Suppressor macrophage treated with lipopolysaccharide for 4 hours (primary cell): ENCODE results near the gene SGCG.
A peak's percentile ranks its signal among the peaks of the same experiment; 100 is the strongest.
"Not testable (repeated sequence)": the region's sequence is repeated elsewhere in the genome, so short reads cannot be mapped to it uniquely, and the experiment has no call there.

Experiments used
- DNase-seq: peaks from one replicate; pipeline ENCODE4 v3.0.0-alpha.2; 2020

The SGCG gene

GRCh38 chr13:23212671-23213070 is 31.9 kb downstream of the SGCG start:
- no peak for DNase-seq

DNA sequence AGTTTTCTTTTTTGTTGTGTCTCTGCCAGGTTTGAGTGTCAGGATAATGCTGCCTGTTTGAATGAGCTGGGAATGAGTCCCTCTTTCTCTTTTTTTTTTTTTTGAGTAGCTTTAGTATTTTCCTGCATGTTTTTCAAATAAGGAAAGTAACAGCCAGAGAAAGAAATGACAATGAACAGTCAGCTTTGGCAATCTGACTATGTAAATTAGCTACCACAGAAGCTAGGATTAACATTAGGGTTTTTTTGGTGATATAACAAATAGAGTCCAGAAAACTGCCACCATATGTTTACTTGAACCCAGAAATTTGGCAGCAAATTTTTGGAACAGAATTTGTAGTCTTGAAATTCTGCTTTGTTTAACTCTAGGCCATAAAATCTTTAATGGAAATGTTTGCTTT is 50.5 kb downstream of the SGCG start:
- no peak for DNase-seq

DNA sequence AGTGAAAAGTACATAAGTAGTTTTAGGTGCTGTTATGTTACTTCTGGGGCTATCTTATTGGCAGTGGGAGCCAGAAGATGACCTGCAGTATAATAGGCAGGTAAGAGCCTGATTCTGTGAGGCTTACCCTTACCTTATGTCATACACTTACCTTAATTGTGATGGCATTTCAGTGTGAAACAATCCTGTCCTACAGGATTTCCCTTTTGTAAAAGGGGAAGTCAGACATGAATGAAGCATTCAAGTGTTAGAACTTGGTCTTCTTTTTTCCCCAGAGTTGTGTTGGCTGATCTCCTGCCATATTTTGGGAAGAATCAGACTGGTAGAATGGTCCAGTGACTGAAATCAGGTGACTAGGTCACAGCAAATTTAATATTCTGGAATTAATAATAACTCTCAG is 55.2 kb downstream of the SGCG start:
- DNase-seq: no peak

DNA sequence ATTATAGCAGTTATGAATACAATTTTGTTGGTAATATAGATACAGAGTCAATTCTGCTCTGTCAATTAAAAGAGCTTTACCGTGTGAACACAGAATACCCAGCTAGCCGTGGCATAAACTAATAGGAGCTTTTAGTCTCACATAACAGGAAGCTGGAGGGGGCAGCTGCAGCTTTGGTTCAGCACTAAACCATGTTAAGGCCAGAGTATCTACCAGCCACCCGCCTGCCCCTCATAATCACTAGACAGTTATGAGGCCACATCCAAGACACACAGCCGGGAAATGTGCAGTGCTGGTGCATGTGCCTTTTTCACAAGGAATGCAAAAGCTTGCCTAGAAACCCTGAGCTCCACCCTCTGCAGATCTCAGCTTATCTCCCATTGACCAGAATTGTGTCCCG is 62.3 kb downstream of the SGCG start:
- DNase-seq: no peak

DNA sequence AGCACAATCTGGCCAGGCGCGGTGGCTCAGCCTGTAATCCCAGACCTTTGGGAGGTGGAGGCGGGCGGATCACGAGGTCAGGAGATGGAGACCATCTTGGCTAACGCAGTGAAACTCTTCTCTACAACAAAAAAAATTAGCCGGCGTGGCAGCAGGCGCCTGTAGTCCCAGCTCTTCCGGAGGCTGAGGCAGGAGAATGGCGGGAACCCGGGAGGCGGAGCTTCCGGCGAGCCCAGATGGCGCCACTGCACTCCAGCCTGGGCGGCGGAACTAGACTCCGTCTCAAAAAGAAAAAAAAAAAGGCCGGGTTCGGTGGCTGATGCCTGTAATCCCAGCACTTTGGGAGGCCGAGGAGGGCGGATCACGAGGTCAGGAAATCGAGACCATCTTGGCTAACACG is 67.6 kb downstream of the SGCG start:
- DNase-seq: not testable (repeated sequence)

GRCh38 chr13:23254506-23254905 is 73.7 kb downstream of the SGCG start:
- DNase-seq: no peak

DNA sequence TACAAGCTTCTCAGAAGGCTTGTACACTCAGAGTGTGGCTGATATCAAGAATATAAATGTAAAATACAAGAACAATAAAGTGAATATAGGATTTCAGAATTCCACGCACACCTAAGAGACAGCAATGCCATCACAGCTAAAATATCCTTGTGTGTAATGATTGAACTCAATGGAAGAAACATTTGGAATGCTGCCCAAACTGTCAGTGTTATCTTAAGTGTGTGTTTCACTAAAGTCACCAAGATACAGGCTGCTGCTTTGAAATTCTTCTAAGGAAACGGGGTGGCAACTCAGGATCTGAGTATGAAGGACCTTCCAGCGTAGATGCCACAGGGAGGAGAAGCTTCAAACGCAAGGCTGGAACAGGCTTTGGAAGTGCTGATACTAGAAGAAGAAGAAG is 86.8 kb downstream of the SGCG start:
- DNase-seq: no peak

DNA sequence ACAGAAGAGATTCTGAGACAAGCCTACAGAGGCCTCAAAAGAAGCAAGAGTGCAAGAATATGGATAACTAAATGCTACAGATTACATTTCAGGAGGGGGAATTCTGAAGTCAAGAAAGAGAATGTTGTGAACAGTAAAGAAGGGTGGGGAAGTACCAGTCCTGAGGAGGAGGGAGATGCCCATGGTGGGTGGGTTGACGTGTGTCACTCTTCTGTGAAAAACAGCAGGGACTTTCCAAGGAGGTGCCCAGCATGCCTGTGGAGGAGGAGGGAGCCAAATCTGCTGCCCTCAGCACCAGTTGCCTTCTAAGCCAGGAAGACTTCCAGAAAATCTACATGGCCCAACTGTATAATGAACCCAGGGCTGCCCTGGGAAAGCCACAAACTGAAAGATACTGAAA is 87.7 kb downstream of the SGCG start:
- DNase-seq: peak; percentile 14

GRCh38 chr13:23271331-23271730 is 90.6 kb downstream of the SGCG start:
- no peak for DNase-seq

GRCh38 chr13:23273498-23273897 is 92.7 kb downstream of the SGCG start:
- no peak for DNase-seq

GRCh38 chr13:23279321-23279720 is 98.5 kb downstream of the SGCG start:
- DNase-seq: no peak

GRCh38 chr13:23288564-23288963 is 107.8 kb downstream of the SGCG start:
- DNase-seq: no peak

- DNase-seq: no peak
Measured at GRCh38 chr13:23288995-23289394, 108.2 kb downstream of the SGCG start.

- DNase-seq: no peak
Measured at GRCh38 chr13:23289917-23290357, 109.2 kb downstream of the SGCG start.

DNA sequence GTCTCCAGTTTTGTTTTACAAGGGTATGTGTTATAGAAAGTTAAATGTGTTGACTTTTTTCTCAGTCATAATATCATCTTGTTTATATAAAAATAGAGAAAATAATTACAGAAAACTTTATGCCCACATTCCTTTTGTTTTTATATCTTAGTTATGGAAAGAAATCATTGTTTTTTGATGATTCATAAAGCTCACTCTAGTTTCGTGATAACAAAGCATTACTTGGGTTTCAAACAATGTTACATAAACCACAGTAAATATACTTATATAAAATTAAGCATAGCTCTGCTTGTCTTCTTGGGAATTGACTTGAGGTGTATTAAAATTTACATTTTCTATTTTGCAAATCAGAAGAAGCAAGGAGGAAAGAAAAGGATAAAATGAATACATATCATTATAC is 111.8 kb downstream of the SGCG start:
- no peak for DNase-seq

DNA sequence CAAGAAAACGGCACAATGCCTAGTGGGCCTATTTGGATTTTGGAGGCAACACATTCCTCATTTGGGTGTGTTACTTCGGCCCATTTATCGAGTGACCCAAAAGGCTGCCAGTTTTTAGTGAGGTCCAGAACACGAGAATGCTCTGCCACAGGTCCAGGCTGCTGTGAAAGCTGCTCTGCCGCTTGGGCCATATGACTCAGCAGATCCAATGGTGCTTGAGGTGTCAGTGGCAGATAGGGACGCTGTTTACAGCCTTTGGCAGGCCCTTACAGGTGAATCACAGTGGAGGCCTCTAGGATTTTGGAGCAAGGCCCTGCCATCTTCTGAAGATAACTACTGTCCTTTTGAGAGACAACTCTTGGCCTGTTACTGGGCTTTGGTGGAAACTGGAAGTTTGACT is 134.1 kb downstream of the SGCG start:
- not testable (repeated sequence) for DNase-seq

DNA sequence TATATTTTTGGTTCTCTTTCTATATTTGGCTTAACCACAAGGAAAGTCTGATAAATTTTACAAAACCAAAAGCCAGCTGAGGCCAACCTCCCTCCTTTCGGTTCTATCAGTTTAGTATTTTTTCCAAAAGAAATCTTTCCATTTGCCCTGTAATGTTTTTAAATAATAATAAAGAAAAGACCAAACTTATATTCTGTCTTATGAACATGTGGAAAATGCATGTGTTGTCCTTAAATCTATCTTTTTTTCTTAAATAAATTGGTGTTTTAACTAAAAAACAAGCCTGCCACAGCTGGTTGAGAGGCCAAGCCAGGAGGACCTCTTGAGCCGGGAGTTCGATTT is 139.1 kb downstream of the SGCG start:
- DNase-seq: no peak

- DNase-seq: no peak
Measured at GRCh38 chr13:23320926-23321534, 140.3 kb downstream of the SGCG start.

- no peak for DNase-seq
Measured at GRCh38 chr13:23321535-23322241, 140.9 kb downstream of the SGCG start.

DNA sequence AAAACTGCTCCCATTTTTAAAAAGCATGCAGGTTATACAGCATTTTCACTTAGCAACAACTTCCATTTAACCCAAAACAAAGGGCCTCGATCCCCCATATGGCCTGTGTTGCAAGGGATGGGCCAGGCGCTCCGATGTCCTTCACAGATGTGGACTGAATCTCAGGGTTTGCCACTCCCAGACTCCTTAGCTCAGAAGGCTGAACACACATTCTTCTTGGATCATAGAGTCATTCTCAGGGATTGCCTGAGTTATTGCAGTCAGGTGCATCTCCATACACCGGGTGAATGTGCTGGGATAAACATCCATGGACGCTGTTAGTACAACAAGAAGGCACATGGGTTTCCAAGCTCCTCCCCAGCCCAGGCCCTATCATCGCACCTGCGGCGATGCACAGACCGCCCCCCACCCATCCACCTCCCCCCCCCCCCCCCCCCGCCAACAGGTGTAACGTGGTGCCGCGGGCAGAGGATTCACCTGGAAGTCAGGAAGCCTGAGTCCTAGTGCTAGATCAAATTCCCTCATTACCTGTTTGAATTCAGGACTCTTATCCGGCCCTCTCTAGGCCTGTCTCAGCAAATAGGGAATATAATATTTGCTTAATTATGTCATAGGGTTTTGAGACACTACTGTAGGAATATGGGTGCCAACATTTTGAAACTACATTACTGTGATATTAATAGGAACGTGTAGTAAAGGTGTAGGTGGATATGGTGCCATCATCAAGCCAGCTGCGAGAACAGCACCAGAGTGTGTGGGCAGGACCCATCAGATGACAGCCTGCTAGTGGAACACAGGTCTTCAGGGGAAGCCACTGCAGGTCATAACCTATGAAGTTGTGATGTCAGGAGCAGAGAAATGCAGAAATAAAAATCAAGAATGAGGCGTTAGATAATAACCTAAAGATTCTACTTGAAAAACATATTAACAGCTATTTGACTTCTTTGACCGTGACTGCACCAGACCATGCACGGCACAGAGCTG is 141.9 kb downstream of the SGCG start:
- DNase-seq: no peak

DNA sequence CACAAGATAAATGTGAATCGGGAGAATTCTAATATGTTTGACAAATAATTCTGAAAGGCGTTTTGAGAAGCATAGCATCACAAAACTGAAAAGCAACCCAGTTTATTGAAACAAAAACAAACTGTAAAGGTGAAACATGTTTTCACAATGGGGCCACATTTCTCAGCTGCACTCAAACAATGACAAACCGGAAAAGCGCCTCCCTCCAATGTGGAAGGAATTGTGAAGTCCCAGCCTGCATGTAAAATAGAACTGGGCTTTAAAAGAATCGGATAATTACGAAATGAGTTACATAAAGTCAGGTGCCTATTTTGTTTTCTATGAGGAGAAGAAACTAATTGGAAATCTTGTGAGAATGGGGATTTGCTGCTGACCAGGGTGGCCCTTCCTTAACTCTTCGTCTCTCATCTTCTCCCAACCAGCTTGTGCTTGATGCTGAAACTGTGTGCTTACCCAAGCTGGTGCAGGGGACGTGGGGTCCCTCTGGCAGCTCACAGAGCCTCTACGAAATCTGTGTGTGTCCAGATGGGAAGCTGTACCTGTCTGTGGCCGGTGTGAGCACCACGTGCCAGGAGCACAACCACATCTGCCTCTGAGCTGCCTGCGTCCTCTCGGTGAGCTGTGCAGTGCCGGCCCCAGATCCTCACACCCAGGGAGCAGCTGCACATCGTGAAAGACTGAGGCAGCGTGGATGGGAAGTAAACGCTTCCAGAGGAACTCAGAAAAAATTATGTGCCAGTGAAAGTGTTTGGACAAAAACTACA is 143.3 kb downstream of the SGCG start:
- DNase-seq: no peak

DNA sequence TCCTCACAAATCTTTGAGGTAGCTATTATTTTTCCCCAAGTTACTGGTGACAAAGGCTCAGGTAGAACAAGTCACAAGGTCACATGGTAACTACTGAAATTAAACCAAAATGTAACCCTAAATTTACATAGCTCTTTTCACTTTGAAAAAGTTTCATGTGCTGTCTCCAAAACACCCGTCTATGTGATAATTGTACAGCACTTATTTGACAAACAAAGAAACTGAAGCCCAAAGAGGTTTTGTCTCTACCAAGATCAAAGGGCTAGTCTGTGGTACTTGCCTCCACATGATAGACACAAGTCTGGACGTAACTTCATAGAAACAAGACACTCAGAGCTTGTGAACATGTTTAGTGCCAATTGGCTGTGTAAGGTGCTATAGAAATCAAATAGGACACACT is 144.4 kb downstream of the SGCG start:
- no peak for DNase-seq

DNA sequence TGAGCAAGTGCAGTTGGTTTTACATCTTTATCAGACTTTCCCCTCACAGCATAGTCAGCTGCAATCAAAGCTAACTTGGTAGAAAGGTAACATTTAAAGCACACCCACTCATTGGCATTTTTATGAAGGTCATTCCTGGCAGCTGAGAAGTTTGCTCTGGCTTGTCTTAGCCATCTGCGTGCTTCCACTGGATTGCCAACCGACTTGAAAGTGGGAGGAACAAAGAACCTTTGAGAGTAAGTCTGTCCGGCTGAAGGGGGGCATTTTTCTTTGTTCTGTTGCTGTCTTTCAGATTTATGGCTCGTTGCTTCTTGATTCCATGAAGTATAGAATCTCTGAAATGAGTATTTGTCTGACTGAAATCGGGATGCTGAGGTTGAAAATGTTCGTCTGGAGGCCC is 149.6 kb downstream of the SGCG start:
- DNase-seq: no peak
